NCI-H1436 treated with DMSO at 0.1 percent for 48 hours (cell line): ENCODE results near the gene ERCC4.
"Not testable (repeated sequence)": the region's sequence is repeated elsewhere in the genome, so short reads cannot be mapped to it uniquely, and the experiment has no call there.

Source experiments
- DNase-seq: peaks from one replicate; lab custom pipeline; 2025; lab: John Stamatoyannopoulos, UW

The ERCC4 gene

GRCh38 chr16:13919683-13920509 lies at the start of gene ERCC4:
Gene ERCC4, plus strand, starts transcription at chr16:13920154. Its CDS starts 12 bp downstream, at chr16:13920166.
- DNase-seq, result peak; percentile 96

- no peak for DNase-seq
Measured at GRCh38 chr16:13873835-13874438, 46.0 kb upstream of the ERCC4 start.

- DNase-seq, result no peak
Measured at GRCh38 chr16:13875614-13876284, 44.2 kb upstream of the ERCC4 start.

GRCh38 chr16:13883276-13883675 lies 36.7 kb upstream of the ERCC4 start:
- DNase-seq, result no peak

- DNase-seq, result no peak
Measured at GRCh38 chr16:13883881-13884280, 36.1 kb upstream of the ERCC4 start.

GRCh38 chr16:13885700-13886099 lies 34.3 kb upstream of the ERCC4 start:
- no peak for DNase-seq

GRCh38 chr16:13886608-13887007 lies 33.3 kb upstream of the ERCC4 start:
- no peak for DNase-seq

GRCh38 chr16:13889323-13889722 lies 30.6 kb upstream of the ERCC4 start:
- not testable (repeated sequence) for DNase-seq

GRCh38 chr16:13892301-13892700 lies 27.7 kb upstream of the ERCC4 start:
- DNase-seq, result no peak

- no peak for DNase-seq
Measured at GRCh38 chr16:13895516-13895915, 24.4 kb upstream of the ERCC4 start.

- DNase-seq, result no peak
Measured at GRCh38 chr16:13896543-13897182, 23.3 kb upstream of the ERCC4 start.

- no peak for DNase-seq
Measured at GRCh38 chr16:13897806-13898205, 22.1 kb upstream of the ERCC4 start.

- no peak for DNase-seq
Measured at GRCh38 chr16:13898233-13898632, 21.7 kb upstream of the ERCC4 start.

GRCh38 chr16:13902052-13902451 lies 17.9 kb upstream of the ERCC4 start:
- DNase-seq, result no peak

GRCh38 chr16:13902677-13903076 lies 17.3 kb upstream of the ERCC4 start:
- DNase-seq, result no peak

- no peak for DNase-seq
Measured at GRCh38 chr16:13904179-13904691, 15.7 kb upstream of the ERCC4 start.

- not testable (repeated sequence) for DNase-seq
Measured at GRCh38 chr16:13904822-13905221, 15.1 kb upstream of the ERCC4 start.

- DNase-seq, result no peak
Measured at GRCh38 chr16:13906168-13907089, 13.5 kb upstream of the ERCC4 start.

GRCh38 chr16:13907431-13907830 lies 12.5 kb upstream of the ERCC4 start:
- no peak for DNase-seq

GRCh38 chr16:13909069-13909468 lies 10.9 kb upstream of the ERCC4 start:
- no peak for DNase-seq

GRCh38 chr16:13909872-13910303 lies 10.1 kb upstream of the ERCC4 start:
- no peak for DNase-seq
